ENCODE data around the gene SKIL. TPM values are rescaled to one million over a fixed set of nuclear protein-coding genes. Genes with fewer than 3 reads are reported as not detected.
"Not testable (repeated sequence)": the region's sequence is repeated elsewhere in the genome, so short reads cannot be mapped to it uniquely, and the experiment has no call there.

The SKIL gene
- total RNA-seq, 1 donor from 2014 or later: 48.1 TPM

DNA sequence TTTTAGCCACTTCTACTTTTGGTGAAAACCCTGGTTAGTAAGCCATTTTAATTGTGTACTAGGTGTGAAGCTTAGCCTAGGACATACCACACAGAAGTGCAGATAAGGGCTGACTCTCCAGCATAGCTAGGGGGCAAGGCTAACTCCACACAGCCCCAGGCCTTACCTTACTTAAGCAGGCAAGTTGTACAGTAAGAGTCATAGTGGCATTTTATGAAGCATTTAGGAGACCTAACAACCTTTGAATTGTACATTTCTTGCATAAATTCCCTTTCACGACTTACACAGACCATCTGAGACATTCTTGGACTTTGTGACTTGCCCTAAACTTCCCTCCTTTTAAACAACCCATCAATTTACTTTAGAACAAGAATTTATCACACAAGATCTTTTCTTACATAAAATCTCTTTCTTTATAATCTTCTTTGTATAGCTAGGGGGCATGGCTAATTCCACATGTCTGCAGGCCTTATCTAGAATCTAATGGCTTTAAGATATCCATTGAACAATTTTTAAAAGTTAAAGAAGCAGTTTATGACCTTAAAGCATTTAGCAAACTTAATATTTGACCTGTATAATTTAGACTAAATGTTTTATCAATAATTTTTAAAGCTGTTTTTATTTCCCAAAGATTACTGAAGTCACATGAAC, 18.7 kb upstream of the SKIL start:
- no peak overlapping the region for H3K4me3 ChIP-seq
- no peaks in the 10 kb centered on the region for H3K27me3 ChIP-seq
- no peaks in the 10 kb centered on the region for H3K36me3 ChIP-seq
- no peaks in the 10 kb centered on the region for H3K9me3 ChIP-seq
- no peaks in the 10 kb centered on the region for H3K4me1 ChIP-seq
- H3K27ac ChIP-seq: no peak overlapping the region
- intact Hi-C loops (cut with DNase I): no loop called here
- DNase-seq (ENCODE audit: extremely low spot score in 2 of 2): no peak
- no peak for TF ChIP-seq POLR2A (IDR thresholded peaks at IDR 0.05)
- TF ChIP-seq POLR2AphosphoS5 (IDR thresholded peaks at IDR 0.05; ENCODE audit: insufficient read depth in 1 of 2, low read depth in 1 of 2): no peak
- TF ChIP-seq, protein P1, sequence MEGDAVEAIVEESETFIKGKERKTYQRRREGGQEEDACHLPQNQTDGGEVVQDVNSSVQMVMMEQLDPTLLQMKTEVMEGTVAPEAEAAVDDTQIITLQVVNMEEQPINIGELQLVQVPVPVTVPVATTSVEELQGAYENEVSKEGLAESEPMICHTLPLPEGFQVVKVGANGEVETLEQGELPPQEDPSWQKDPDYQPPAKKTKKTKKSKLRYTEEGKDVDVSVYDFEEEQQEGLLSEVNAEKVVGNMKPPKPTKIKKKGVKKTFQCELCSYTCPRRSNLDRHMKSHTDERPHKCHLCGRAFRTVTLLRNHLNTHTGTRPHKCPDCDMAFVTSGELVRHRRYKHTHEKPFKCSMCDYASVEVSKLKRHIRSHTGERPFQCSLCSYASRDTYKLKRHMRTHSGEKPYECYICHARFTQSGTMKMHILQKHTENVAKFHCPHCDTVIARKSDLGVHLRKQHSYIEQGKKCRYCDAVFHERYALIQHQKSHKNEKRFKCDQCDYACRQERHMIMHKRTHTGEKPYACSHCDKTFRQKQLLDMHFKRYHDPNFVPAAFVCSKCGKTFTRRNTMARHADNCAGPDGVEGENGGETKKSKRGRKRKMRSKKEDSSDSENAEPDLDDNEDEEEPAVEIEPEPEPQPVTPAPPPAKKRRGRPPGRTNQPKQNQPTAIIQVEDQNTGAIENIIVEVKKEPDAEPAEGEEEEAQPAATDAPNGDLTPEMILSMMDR (IDR thresholded peaks at IDR 0.05): no peak

DNA sequence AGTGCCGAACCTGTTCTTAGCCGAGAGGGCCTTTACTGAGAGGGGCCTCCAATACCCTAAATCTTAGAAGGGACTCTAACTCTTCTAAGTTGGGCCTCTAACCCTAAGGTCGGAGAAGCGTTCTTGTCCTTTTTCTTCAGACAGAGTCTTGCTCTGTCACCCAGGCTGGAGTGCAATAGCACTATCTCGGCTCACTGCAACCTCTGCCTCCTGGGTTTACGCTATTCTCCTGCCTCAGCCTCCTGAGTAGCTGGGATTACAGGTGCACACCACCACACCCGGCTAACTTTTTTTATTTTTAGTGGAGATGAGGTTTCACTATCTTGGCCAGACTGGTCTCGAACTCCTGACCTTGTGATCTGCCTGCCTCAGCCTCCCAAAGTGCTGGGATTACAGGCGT, 15.2 kb upstream of the SKIL start:
- H3K27me3 ChIP-seq; H3K4me1 ChIP-seq; H3K9me3 ChIP-seq; H3K36me3 ChIP-seq; intact Hi-C loops (cut with DNase I); H3K27ac ChIP-seq; H3K4me3 ChIP-seq; DNase-seq (ENCODE audit: extremely low spot score in 2 of 2): not testable (repeated sequence)

DNA sequence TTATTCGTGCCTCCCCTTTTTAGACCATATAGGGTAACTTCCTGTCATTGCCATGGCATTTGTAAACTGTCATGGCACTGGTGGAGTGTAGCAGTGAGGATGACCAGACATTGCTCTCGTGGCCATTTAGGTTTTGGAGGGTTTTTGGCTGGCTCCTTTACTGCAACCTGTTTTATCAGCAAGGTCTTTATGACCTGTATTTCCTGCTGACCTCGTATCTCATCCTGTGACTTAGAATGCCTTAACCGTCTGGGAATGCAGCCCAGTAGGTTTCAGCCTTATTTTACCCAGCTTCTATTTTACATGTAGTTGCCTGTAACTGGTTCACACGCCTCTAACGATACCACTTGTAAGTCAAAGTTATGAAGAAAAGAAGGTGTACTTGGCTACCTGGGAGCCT, 13.7 kb upstream of the SKIL start:
- H3K36me3 ChIP-seq; intact Hi-C loops (cut with DNase I); H3K27ac ChIP-seq; H3K4me1 ChIP-seq; H3K9me3 ChIP-seq; DNase-seq (ENCODE audit: extremely low spot score in 2 of 2); H3K4me3 ChIP-seq; H3K27me3 ChIP-seq: not testable (repeated sequence)

GRCh38 chr3:170344971-170345370, 12.5 kb upstream of the SKIL start:
- Histone ChIP-seq H3K27ac (no peak overlapping the region), H3K27me3 (no peaks in the 10 kb centered on the region), H3K36me3 (no peaks in the 10 kb centered on the region), H3K4me1 (no peaks in the 10 kb centered on the region), H3K4me3 (no peak overlapping the region), H3K9me3 (no peaks in the 10 kb centered on the region)
- TF ChIP-seq POLR2AphosphoS5 (IDR thresholded peaks at IDR 0.05; ENCODE audit: insufficient read depth in 1 of 2, low read depth in 1 of 2): no peak
- intact Hi-C loops (cut with DNase I): no loop called here
- no peak for DNase-seq (ENCODE audit: extremely low spot score in 2 of 2)

DNA sequence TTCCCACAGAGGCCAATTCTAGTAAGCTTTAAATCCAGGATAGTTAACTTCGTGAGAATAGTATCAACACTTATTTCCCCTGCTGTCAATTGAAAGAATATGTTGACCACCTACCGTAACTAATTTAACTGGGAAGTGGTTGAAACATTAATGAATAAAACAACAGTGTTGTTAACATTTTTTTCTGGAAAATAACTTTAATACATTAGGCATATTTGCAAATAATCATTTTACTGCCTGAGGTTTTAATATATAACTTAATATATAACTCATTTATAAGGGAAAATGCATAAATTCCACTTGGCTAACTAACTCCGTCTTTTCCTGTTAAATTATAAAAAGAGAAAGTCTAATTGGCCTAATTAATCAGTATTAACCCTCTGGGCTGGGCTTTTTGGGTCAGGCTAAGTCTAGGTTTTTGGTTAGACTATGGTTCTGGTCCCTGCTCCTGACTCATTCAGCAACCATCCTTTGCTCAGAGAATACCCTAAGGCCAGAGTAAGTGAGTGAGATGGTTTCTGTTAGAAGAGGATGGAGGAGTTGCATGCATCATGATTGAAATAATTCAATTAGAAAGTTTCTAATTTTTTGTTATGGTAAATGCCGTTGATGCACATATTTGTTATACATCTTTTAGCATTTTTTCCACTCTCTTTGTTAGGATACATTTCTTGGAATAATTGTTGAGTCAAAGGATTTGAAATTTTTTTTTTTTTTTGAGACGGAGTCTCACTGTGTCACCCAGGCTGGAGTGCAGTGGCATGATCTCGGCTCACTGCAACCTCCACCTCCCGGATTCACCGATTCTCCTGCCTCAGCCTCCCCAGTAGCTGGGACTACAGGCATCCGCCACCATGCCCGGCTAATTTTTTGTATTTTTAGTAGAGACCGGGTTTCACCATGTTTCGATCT, 10.8 kb upstream of the SKIL start:
- H3K27ac ChIP-seq: no peak overlapping the region
- H3K27me3 ChIP-seq: no peaks in the 10 kb centered on the region
- no peak for DNase-seq (ENCODE audit: extremely low spot score in 2 of 2)
- no peaks in the 10 kb centered on the region for H3K36me3 ChIP-seq
- no peaks in the 10 kb centered on the region for H3K9me3 ChIP-seq
- TF ChIP-seq POLR2A (IDR thresholded peaks at IDR 0.05) (no peak), POLR2AphosphoS5 (IDR thresholded peaks at IDR 0.05; ENCODE audit: insufficient read depth in 1 of 2, low read depth in 1 of 2) (no peak)
- TF ChIP-seq, protein P1 (IDR thresholded peaks at IDR 0.05): no peak
- intact Hi-C loops (cut with DNase I): no loop called here
- no peak overlapping the region for H3K4me3 ChIP-seq
- H3K4me1 ChIP-seq: no peaks in the 10 kb centered on the region

DNA sequence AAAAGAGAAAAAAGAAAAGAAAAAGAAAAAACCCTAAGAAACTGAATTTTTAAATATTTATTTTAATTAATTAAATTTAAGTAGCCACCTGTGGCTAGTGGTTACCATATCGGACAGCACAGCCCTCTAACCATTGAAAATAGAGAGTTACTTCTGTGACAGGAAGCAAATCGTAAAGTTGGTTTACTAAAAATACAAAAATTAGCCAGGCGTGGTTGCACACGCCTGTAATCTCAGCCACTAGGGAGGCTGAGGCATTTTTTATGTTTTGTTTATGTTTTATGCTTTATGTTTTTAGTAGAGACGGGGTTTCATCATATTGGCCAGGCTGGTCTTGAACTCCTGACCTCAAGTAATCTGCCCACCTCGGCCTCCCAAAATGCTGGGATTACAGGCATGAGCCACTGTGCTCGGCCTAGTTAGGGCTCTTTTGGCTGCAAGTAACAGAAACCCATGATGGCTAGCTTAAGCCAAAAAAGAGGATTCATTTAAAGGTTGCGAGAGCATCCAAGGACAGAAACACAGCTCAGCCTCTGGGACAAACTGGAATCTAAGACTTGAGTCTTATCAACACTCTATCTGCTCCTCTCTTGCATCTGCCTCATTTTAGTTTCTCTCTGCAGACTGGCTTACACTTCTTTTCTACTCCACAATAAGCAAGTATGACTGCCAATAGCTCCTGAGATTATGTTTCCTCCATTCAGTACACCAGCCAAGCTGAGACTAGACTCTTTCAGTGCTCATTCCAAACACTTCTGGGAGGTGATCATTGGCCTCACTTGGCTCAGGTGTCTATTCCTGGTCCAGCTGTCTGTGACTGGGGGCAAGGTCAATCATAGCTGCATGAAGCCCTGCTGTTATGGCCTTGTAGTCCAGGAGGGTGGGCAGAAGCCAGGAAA, 6.8 kb upstream of the SKIL start:
- no peak for TF ChIP-seq POLR2A (IDR thresholded peaks at IDR 0.05)
- no peak for TF ChIP-seq POLR2AphosphoS5 (IDR thresholded peaks at IDR 0.05; ENCODE audit: insufficient read depth in 1 of 2, low read depth in 1 of 2)
- TF ChIP-seq, protein P1 (IDR thresholded peaks at IDR 0.05): no peak
- Histone ChIP-seq H3K9me3 (no peaks in the 10 kb centered on the region), H3K27me3 (no peaks in the 10 kb centered on the region), H3K4me1 (peaks cover 5% of the 10 kb centered on the region), H3K36me3 (no peaks in the 10 kb centered on the region), H3K27ac (no peak overlapping the region), H3K4me3 (no peak overlapping the region)
- no peak for DNase-seq (ENCODE audit: extremely low spot score in 2 of 2)
- intact Hi-C loops (cut with DNase I): no loop called here
